GM13976 (cell line): ENCODE measurements around the gene GRIFIN.

Experiments used
- DNase-seq: peaks from one replicate; pipeline ENCODE4 v3.0.0; 2012; ENCODE audit warnings: low spot score
- in situ Hi-C: fragments of 300-500 bp; cut with MboI; formaldehyde crosslinking; loops from one replicate; pipeline ENCODE4 v1.12.0; 2022; ENCODE audit warnings: low sequenced_read_pairs, mixed read lengths, inconsistent platforms; ENCODE audit not compliant: unreplicated experiment
- TF ChIP-seq, protein P1 (sequence below): IDR thresholded peaks from 2 replicates; pipeline ENCODE4 v1.5.1; 2012; ENCODE audit warnings: borderline replicate concordance, mild to moderate bottlenecking; ENCODE audit not compliant: insufficient read depth; ENCODE audit errors: extremely low read depth, missing control alignments, control extremely low read depth

Gene GRIFIN

DNA sequence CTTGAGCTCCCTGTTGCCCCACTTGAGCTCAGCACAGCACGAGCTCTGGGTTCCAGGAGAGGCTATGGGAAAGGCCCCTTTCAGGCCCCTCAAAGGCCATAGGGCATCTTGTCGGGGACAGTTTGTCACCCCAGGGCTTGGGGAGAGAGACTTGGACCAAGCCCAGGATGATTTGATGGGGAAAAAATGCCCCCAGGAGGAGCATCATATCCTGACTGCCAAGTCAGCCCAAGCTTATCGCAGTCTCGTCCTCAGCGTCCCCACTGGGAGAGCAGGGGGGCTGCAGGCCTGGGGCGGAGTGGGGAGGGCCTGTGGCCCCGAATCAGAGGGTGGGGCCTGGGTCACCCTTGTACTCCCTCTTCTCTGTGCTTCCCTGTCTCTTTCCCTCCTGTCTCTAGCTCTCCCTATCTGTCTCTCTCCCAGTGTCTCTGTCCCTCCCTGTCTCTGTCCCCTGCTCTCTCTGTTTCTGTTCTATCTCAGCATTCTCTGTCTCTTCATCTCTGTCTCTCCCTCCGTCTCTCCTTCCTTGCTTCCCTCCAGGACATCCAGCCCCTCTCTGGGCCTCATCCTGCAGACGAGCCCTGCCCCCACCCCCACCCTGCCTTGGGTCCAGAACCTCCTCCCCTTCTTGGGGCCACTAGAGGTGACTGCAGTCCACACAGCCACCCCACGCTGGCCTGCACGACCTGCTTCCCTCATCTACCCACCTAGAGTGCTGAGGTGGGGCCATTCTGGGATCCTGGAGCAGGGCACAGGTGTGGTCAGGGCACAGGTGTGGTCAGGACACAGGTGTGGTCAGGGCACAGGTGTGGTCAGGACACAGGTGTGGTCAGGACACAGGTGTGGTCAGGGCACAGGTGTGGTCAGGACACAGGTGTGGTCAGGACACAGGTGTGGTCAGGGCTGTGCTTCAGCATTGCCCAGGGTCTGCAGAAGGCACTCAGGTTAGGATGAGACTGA, 17.3 kb upstream of the GRIFIN start:
- no peak for DNase-seq
- TF ChIP-seq, protein P1, sequence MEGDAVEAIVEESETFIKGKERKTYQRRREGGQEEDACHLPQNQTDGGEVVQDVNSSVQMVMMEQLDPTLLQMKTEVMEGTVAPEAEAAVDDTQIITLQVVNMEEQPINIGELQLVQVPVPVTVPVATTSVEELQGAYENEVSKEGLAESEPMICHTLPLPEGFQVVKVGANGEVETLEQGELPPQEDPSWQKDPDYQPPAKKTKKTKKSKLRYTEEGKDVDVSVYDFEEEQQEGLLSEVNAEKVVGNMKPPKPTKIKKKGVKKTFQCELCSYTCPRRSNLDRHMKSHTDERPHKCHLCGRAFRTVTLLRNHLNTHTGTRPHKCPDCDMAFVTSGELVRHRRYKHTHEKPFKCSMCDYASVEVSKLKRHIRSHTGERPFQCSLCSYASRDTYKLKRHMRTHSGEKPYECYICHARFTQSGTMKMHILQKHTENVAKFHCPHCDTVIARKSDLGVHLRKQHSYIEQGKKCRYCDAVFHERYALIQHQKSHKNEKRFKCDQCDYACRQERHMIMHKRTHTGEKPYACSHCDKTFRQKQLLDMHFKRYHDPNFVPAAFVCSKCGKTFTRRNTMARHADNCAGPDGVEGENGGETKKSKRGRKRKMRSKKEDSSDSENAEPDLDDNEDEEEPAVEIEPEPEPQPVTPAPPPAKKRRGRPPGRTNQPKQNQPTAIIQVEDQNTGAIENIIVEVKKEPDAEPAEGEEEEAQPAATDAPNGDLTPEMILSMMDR, result no peak
- in situ Hi-C loops, result no loop called here

- DNase-seq, result no peak
- in situ Hi-C loops, result no loop called here
- TF ChIP-seq, protein P1, result no peak
Observed at GRCh38 chr7:2492038-2492437, 15.8 kb upstream of the GRIFIN start.

GRCh38 chr7:2490181-2490651, 14.0 kb upstream of the GRIFIN start:
- TF ChIP-seq, protein P1, result no peak
- DNase-seq, result no peak
- in situ Hi-C loops, result no loop called here

- in situ Hi-C loops, result no loop called here
Observed at GRCh38 chr7:2488681-2489080, 12.5 kb upstream of the GRIFIN start.

GRCh38 chr7:2488272-2488645, 12.1 kb upstream of the GRIFIN start:
- in situ Hi-C loops, result no loop called here
- no peak for DNase-seq
- TF ChIP-seq, protein P1, result no peak

More at GRCh38 chr7:2488681-2489080, 12.5 kb upstream of the GRIFIN start:
- TF ChIP-seq, protein P1, result no peak
- no peak for DNase-seq

- TF ChIP-seq, protein P1, result no peak
- in situ Hi-C loops, result no loop called here
- DNase-seq, result no peak
Observed at GRCh38 chr7:2487586-2488271, 11.5 kb upstream of the GRIFIN start.
